Panc1 (cell line): ENCODE results near the gene WSCD2. TPM values are rescaled to one million over a fixed set of nuclear protein-coding genes. Genes with fewer than 3 reads are reported as not detected.

Source experiments
- ATAC-seq: fragments of 200-7000 bp; cut with Tn5 transposase; 2 replicates; pipeline ENCODE4 v1.9.1; 2020; ENCODE audit warnings: mild to moderate bottlenecking, moderate library complexity
- BruUV-seq: library from RNA; stranded (reverse); fragments of 400-500 nt; replicated peaks from 2 replicates; lab custom pipeline; 2021; lab: Mats Ljungman, UMichigan
- CTCF ChIA-PET: fragments of 300-600 bp; sonication (Branson Sonifier 250); formaldehyde crosslinking; loops from one replicate; lab custom pipeline; 2022; ENCODE audit warnings: antibody characterized with exemption; lab: Charles Lee
- POLR2A ChIA-PET: fragments of 300-600 bp; sonication (Branson Sonifier 250); formaldehyde crosslinking; loops from one replicate; lab custom pipeline; 2022; ENCODE audit warnings: antibody characterized with exemption; lab: Charles Lee
- DNase-seq: peaks from one replicate; pipeline ENCODE4 v3.0.0-alpha.2; 2010; ENCODE audit warnings: low read depth, low spot score
- H3K27ac ChIP-seq: 2 replicates; pipeline ENCODE4 v1.5.1; 2011; ENCODE audit warnings: mild to moderate bottlenecking, low read length, inconsistent platforms
- H3K27me3 ChIP-seq: fragments of 200-500 bp; sonication (Bioruptor generic); 2 replicates; pipeline ENCODE4 v1.6.0; 2014; ENCODE audit warnings: low read length, inconsistent platforms; ENCODE audit not compliant: control insufficient read depth, insufficient read depth
- H3K36me3 ChIP-seq: fragments of 200-500 bp; sonication (Bioruptor generic); 2 replicates; pipeline ENCODE4 v1.5.1; 2014; ENCODE audit warnings: inconsistent platforms, mild to moderate bottlenecking, low read length, moderate library complexity; ENCODE audit not compliant: control insufficient read depth, insufficient read depth
- H3K4me1 ChIP-seq: 2 replicates; pipeline ENCODE4 v1.5.1; 2011; ENCODE audit warnings: inconsistent platforms, mild to moderate bottlenecking, low read length, moderate library complexity; ENCODE audit not compliant: control insufficient read depth, insufficient read depth
- H3K4me3 ChIP-seq, 2 experiments: 2 replicates each; pipeline ENCODE4 v1.5.1; 2011 to 2012; ENCODE audit warnings: low read depth in 2 of 2, low read length in 2 of 2, mild to moderate bottlenecking in 2 of 2, inconsistent platforms in 1 of 2, moderate library complexity in 1 of 2
- H3K9me3 ChIP-seq: fragments of 200-500 bp; sonication (Bioruptor generic); 2 replicates; pipeline ENCODE4 v1.5.1; 2014; ENCODE audit warnings: low read depth, mild to moderate bottlenecking, inconsistent platforms, low read length, moderate library complexity; ENCODE audit not compliant: control insufficient read depth, insufficient read depth
- CTCF ChIP-seq: fragments of 450-650 bp; IDR thresholded peaks from 2 replicates; pipeline ENCODE4 v1.5.1; 2017; ENCODE audit warnings: mild to moderate bottlenecking
- POLR2AphosphoS5 ChIP-seq: IDR thresholded peaks from 2 replicates; pipeline ENCODE4 v1.6.1; 2012; ENCODE audit warnings: mild to moderate bottlenecking, low read depth, low read length, moderate library complexity
- SIN3A ChIP-seq: IDR thresholded peaks from 2 replicates; pipeline ENCODE4 v1.6.1; 2012; ENCODE audit warnings: low read depth, mild to moderate bottlenecking, low read length, moderate library complexity, borderline replicate concordance; ENCODE audit not compliant: insufficient read depth
- TCF7L2 ChIP-seq: IDR thresholded peaks from 2 replicates; pipeline ENCODE4 v1.6.1; 2011; ENCODE audit warnings: mild to moderate bottlenecking, low read depth, low read length, inconsistent platforms
- in situ Hi-C: cut with HindIII; loops from 2 replicates; pipeline ENCODE4 v1.10.0; 2016; ENCODE audit warnings: low sequenced_read_pairs, low pct_unique_long_range_greater_than_20kb
- intact Hi-C: fragments of 100-400 bp; cut with micrococcal nuclease; formaldehyde crosslinking; loops from one replicate; pipeline ENCODE4 v1.10.0; 2022; ENCODE audit not compliant: unreplicated experiment
- total RNA-seq: library from RNA; stranded (reverse); gene quantifications from one replicate; pipeline ENCODE4 v1.2.1, GENCODE V29; 2021; ENCODE audit not compliant: unreplicated experiment
- TF ChIP-seq, protein P1 (sequence below), 2 experiments: IDR thresholded peaks; 2 replicates each; pipeline ENCODE4 v1.6.1; 2011 to 2012; ENCODE audit warnings: low read depth in 2 of 2, control low read depth in 1 of 2, low read length in 1 of 2, mild to moderate bottlenecking in 1 of 2, moderate library complexity in 1 of 2; ENCODE audit not compliant: insufficient read depth in 1 of 2

Gene WSCD2
- total RNA-seq, 1 experiment from 2014 or later, result 0.64 TPM

DNA sequence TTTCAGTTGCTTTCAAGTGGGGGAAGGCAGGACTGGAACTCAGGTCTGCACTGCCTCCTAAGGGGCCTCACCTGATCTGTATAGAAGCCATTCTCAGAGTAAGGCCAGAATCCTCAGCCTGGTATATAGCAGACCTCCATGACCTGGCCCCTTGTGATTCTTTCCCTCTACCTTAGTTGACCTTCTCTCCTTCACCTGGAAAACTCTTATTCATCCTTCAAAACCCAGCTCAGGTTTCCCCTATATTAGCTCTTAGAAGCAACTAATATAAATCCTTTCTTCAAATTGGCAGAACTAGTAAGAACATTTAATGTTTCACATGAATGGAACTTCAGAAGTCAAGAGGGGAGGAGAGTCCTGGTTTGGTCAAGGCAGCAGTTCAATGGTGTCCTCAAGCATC, 26.0 kb upstream of the WSCD2 start:
- Histone ChIP-seq H3K36me3 (no peaks in the 10 kb centered on the region; the same call in 1 of the 2 replicates), H3K27me3 (peaks cover 9% of the 10 kb centered on the region; the same call in 1 of the 2 replicates), H3K27ac (no peak overlapping the region), H3K4me1 (no peaks in the 10 kb centered on the region), H3K9me3 (no peaks in the 10 kb centered on the region), H3K4me3 (no peak overlapping the region)
- TF ChIP-seq SIN3A (no peak), CTCF (no peak), TCF7L2 (no peak), POLR2AphosphoS5 (no peak)
- TF ChIP-seq, protein P1, sequence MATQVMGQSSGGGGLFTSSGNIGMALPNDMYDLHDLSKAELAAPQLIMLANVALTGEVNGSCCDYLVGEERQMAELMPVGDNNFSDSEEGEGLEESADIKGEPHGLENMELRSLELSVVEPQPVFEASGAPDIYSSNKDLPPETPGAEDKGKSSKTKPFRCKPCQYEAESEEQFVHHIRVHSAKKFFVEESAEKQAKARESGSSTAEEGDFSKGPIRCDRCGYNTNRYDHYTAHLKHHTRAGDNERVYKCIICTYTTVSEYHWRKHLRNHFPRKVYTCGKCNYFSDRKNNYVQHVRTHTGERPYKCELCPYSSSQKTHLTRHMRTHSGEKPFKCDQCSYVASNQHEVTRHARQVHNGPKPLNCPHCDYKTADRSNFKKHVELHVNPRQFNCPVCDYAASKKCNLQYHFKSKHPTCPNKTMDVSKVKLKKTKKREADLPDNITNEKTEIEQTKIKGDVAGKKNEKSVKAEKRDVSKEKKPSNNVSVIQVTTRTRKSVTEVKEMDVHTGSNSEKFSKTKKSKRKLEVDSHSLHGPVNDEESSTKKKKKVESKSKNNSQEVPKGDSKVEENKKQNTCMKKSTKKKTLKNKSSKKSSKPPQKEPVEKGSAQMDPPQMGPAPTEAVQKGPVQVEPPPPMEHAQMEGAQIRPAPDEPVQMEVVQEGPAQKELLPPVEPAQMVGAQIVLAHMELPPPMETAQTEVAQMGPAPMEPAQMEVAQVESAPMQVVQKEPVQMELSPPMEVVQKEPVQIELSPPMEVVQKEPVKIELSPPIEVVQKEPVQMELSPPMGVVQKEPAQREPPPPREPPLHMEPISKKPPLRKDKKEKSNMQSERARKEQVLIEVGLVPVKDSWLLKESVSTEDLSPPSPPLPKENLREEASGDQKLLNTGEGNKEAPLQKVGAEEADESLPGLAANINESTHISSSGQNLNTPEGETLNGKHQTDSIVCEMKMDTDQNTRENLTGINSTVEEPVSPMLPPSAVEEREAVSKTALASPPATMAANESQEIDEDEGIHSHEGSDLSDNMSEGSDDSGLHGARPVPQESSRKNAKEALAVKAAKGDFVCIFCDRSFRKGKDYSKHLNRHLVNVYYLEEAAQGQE (IDR thresholded peaks at IDR 0.05; ENCODE audit: insufficient read depth in 1 of 2, low read depth in 2 of 2, low read length in 1 of 2), result no peak
- CTCF ChIA-PET, result no interaction called here
- no TSS peak for BruUV-seq
- in situ Hi-C loops, result no loop called here
- intact Hi-C loops, result no loop called here
- DNase-seq, result no peak
- ATAC-seq, result no peak
- POLR2A ChIA-PET, result no interaction called here

- H3K27me3 ChIP-seq, result peaks cover 9% of the 10 kb centered on the region; the same call in 1 of the 2 replicates
- TF ChIP-seq CTCF (no peak), SIN3A (no peak), TCF7L2 (no peak), POLR2AphosphoS5 (no peak)
- TF ChIP-seq, protein P1 (IDR thresholded peaks at IDR 0.05; ENCODE audit: insufficient read depth in 1 of 2, low read depth in 2 of 2, low read length in 1 of 2), result no peak
- H3K4me1 ChIP-seq, result no peaks in the 10 kb centered on the region
- POLR2A ChIA-PET, result no interaction called here
- H3K27ac ChIP-seq, result no peak overlapping the region
- DNase-seq (no peak), ATAC-seq (no peak)
- CTCF ChIA-PET, result no interaction called here
- no peak overlapping the region for H3K4me3 ChIP-seq
- H3K9me3 ChIP-seq, result no peaks in the 10 kb centered on the region
- H3K36me3 ChIP-seq, result no peaks in the 10 kb centered on the region; the same call in 1 of the 2 replicates
- intact Hi-C loops, result no loop called here
- BruUV-seq, result no TSS peak
- in situ Hi-C loops, result no loop called here
Measured at GRCh38 chr12:108103517-108103916, 25.6 kb upstream of the WSCD2 start.
